Measurements from ENCODE around the gene SERPINB4.

DNA sequence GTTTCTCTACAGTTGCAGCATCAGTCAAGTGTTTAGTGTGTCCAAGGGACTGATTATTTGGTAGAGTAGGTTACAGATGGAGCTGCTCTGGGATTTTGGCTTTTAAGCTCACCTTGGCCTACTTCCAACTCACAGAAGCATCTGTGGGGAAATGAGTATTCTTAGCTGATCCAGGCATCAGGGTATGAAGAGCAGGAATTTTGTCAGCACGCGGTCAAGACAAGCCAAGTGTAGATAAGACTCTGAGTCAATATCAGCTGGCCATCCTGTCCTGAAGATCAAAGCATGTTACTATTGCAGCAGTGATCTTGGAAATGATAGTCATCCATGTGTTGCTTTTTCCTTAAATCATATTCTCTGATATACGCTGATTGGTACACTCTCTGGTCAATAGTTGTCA, 24.4 kb downstream of the SERPINB4 start:
- no peak for TF ChIP-seq NFIC (IDR thresholded peaks at IDR 0.05; ENCODE audit: borderline replicate concordance)
- no peak for TF ChIP-seq TAF1 (IDR thresholded peaks at IDR 0.05; ENCODE audit: borderline replicate concordance, low read depth, low read length)
- no peak for TF ChIP-seq POLR2AphosphoS5 (IDR thresholded peaks at IDR 0.05; ENCODE audit: low read depth, low read length)
